NCI-H1694 treated with DMSO at 0.1 percent for 48 hours (cell line): Measurements from ENCODE around the gene XYLB.
A peak's percentile ranks its signal among the peaks of the same experiment; 100 is the strongest.

Source experiments
- DNase-seq: peaks from one replicate; lab custom pipeline; 2025; lab: John Stamatoyannopoulos, UW

Gene XYLB

DNA sequence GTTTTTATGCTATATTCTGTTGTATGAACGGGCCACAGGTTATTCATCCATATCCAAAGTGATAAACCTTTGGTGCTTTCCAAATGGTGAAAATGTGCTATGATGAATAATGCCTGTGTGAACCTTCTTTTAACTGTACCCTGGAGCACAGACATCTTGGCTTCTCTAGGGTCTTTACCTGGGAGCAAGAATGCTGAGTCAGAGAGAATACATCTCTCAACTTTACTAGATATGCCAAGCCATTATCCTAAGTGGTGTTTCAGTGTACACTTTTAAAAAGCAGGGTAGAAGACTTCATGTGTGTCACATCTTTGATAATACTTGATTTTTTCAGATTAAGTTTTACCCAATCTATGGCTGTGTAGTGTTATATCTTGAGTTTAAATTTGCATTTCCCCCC lies 23.5 kb upstream of the XYLB start:
- DNase-seq, result no peak

DNA sequence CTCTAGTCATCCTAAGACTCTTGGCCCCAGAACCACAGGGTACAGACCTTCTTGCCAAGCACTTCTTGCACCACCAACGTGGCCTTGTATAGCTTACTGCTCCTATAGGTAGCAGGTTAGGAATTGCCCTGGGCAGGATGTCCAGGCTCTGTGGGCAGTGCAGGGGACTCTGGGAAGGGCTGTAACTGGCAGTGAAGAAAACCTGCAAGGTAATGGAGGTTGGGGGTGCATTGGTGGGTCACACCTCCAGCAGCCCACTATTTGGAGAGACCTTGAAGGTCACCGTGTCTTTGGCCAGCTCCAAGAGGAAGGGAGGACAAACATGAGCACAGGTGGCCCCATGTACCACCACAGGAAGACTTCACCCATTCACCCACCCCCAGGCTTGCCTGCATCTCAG lies 21.3 kb upstream of the XYLB start:
- no peak for DNase-seq

DNA sequence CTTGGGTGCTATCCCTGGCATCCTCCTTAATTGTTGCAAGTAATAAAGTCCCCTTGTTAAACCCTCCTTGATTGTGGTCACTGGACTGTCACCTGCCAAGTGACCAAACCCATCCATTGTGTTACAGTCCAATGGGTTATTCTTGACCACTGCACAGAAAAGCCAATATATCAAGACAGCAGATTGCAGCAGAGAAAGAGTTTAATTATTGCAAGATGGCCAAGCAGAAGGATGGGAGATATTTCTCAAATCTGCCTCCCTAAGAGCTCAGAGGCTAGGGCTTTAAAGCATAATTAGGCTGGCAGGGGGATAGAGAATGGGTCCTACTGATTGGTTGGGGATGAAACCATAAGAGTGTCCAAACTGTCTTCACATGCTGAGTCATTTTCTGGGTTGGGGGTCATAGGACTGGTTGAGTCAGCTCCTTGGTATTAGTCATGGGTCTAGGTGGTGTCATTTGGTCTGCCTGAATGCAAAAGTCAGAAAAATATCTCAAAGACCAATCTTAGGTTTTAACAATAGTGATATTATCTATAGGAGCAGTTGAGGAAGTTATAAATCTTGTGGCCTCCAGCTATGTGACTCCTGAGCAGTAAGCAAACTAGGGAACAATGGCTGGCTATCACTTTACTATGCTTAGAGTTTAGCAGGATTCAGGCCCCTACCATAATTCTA lies 19.1 kb upstream of the XYLB start:
- no peak for DNase-seq

DNA sequence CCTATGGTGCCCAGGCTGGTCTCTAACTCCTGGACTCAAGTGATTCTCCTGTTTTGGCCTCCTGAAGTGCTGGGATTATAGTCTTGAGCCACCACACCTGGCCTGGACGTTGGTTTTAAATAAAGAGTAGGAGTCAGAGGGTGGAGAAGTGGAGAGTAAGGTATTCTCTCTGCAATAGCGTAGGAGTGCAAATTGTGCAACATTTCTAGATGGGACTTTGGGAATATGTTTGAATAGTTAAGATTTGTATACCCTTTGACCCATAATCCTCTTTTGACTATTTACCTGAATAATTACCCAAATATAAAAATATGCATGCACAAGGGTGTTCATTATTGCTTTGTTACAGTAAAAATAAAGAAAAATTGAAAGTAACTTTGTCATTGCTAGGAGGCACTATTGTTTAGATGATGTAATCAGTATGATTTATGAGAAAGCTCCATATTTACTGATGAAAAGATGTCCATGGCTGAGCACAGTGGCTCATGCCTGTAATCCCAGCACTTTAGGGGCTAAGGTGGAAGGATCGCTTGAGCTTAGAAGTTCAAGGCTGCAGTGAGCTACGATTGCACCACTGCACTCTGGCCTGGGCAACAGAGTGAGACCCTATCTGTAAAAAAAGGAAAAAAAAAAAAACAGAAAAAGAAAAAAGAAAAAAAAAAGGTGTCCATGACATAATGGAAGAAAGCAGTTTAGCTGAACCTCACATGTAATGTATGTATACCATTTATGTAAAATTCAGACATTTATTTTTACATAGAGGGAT lies 15.1 kb upstream of the XYLB start:
- no peak for DNase-seq

DNA sequence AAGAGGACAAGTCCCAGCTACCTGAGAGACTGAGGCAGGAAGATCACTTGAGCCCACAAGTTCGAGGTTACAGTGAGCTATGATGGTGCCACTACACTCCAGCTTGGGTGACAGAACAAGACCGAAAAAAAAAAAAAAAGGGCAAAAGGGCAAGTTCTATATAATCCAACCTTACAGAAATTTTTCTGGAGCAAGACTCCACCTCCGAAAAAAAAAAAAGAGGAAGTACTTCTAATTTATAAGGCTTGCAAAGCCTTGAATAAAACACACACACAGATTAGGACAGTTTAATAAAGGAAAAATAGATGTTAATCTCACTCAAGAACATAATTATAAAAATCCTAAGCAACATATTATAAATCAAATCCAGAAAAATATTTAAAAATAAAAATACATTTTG lies 14.4 kb upstream of the XYLB start:
- no peak for DNase-seq

DNA sequence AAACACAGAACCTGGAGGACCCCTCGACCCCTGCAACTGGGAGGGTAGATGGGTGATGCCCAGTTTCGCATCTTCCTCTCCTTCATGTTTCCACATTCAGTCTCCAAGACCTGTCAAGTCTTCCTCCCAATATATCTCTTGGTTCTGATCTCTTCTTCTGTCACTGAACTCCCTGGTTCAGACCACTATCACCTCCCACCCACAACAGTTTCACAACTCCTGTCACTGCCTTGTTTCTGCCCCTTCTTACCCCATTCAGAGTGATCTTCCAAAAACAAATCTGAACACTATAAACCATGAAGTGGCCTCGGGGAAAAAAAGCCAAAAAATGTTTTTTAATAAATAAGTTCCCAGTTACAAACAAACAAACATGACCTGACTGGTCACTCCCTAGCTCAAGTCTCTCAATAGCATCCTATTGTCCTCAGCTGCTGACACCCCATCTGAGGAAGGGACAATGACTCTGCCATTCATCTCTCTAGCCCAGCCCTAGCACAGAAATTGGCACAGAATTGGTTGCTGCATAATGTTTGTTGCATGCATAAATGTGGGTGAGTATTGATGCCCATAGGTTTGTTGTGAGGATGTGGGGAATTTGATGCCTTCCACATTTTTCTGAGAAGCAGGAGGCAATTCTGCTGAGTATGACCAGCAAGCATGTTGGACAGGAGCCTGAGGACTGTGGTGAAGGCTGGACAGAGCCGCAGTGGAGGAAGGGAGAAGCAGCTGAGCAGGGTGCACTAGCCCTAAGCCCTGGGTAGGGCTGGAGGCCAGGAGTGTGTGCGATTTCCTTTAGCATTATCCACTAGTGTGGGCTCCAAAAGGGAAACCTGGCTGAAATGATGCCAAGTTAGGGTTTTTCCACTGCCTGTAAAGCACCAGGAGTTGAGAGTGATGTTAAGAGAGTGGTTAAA lies 12.2 kb upstream of the XYLB start:
- no peak for DNase-seq

DNA sequence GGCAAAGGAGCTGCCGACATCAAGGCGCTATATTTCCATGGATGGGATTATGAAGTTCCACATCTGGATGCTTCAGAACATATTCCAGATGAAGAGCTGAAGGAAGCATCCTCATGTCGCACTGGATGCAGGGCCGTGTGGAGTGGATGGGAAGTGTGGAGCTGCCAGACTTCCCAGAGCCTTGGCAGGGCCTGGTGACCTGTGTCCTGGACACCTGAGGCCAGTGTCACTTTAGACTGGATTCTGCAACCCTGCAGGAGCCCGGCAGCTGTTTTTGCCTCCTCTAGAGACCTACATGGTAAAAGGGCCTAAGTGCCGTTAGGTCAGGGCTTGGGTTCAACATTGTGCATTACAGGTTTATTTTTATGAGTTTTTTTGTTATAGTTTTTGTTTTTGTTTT lies 11.3 kb upstream of the XYLB start:
- no peak for DNase-seq

DNA sequence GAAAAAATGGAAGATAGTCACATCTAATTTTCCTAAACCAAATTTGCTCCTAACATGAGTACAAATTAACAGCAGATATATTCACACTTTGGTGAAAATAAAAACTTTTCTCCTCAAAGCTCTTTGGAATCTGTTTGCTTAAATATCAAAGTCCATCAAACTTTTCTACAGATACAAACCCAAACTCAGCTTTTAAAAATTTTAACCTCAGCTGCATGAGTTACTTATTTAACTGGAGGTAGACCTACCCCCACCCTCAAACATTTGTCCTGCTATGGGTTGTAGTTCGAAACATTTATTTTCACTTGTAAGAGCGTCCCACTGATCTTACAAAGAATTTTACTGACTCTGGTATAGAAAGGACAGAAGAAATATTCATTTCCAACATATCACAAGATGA lies 8.9 kb upstream of the XYLB start:
- DNase-seq, result no peak

DNA sequence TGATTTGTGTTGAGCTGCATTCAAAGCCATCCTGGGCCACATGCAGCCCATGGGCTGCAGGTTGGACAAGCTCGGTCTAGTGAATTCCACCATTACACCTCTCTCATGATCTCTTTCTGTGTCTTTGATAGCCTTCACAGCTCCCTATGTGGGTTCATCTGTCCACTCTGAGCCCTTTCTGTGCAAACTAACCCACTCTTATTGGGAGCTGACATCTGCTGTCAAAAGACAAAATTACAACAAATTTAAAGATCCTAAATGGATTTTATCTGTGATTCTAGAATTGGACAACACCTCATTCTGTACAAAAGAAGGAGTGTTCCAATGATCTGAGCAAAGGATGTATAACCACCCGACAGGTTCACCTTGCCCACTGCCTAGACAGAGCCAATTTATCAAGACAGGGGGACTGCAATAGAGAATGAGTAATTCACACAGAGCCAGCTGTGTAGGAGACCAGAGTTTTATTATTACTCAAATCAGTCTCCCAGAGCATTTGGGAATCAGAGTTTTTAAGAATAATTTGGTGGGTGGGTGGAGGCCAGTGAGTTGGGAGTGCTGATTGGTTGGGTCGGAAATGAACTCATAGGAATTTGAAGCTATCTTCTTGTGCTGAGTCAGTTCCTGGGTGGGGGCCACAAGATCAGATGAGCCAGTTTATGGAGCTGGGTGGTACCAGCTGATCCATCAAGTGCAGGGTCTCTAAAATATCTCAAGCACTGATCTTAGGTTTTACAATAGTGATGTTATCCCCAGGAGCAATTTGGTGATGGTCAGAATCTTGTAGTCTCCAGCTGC lies 2.6 kb upstream of the XYLB start:
- peak; percentile 12 for DNase-seq

DNA sequence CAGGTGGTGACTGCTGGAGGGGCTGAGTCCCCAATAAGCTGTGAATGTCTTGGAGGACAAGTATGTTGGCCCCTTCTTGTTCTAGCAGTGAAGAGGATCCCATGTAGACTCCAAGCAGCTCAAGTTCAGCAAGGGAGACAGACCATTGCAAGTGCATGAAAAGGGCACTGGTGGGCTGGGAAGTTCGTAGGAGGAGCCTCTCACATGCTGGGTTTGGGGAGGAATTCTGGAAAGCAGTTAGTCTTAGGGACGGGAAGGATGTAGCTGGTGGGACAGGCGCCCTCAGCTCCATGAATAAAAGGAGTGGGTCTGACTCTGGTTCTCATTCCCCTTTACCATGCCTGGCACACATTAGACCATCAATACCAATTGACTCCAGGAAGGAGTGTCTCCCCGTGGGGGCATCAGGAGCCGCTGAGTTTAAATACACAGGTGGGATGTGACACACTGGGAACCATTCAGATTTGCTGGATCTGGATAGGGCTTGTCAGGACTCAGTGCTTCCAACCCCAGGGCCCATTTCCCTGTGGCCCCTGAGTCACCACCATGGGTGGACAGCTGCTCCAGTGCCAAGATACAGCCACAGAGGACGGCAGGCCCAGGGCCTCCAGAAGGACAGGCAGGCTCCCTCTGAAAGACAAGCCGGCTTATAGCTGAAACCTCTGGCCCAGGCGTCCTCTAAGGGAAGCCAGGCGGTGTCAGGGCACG lies 552 bp upstream of the XYLB start:
- no peak for DNase-seq

DNA sequence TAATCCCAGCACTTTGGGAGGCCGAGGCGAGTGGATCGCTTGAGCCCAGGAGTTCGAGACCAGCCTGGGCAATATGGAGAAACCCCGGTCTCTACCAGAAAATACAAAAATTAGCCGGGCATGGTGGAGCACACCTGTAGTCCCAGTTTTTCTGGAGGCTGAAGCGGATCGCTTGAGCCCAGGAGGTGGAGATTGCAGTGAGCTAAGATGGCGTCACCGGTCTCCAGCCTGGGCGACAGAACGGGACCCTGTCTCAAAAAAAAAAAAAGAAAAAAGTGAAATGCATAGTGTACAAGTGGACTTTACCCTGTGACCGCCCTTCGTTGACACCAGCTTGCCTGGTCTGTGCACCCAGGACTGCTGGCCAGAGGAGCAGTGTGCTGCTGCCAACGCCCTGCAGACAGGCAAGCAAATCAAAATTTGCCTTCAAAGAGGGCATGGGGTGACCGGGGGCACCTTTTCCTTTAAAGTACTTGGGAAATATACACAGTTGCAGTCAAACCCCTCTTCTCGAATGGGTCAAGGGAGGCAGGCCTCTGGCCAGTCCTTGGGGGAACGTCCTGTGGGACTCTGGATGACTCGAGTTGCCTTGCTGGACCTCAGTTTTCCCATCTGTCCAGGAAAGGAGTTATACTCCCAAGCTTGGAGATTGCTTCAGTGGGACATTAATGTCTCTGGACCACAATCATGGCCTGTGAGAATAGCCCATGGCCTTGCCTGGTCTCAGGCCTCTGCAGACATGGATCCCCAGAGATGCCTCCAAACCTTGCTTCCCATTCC lies 1.0 kb downstream of the XYLB start:
- DNase-seq, result no peak

DNA sequence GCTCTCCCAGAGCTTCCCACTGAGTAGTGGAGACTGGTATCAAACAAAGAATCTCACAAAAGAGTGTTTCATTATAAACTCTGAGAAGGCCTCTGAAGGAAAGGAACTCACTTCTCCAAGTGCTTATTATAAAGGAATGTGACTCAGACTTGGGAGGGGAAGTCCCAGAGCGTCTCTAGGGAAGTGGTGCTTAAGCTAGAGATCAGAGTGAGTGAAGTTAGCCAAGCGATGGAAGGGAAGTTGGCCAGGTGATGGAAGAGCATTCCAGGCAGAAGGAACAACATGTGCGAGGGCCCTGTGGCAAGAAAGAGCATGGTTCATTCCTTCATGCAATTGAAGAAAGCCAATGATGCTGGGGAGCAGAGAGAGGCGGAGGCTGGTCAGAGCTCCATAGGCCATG lies 2.3 kb downstream of the XYLB start:
- no peak for DNase-seq

DNA sequence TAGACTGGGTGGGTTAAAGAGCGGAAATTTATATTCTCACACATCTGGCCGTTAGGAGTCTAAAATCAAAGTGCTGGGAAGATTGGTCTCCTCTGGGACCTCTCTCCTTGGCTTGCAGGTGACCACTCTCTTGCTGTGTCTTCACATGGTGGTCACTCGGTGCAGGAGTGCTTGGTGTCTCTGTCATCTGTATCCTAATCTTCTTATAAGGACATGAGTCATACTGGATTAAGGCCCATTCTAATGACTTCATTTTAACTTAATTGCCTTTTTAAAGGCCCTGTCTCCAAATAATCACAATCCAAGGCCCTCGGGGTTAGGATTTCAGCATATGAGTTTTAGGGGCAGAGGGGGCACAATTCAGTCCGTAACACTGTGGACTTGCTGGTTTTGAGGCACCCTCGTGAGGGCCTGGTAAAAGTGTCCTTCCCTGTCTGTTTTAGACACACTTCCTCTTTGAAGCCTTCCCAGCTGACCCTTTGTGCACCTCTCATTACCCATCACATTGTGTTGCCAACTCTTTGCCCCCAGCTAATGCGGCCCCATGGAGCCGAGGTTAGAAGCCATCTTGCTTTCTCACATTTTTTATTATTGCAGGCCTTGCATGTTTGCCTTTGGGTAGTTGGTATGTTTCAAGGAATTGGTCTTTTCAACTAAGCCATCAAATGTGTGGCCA lies 3.2 kb downstream of the XYLB start:
- DNase-seq, result no peak

DNA sequence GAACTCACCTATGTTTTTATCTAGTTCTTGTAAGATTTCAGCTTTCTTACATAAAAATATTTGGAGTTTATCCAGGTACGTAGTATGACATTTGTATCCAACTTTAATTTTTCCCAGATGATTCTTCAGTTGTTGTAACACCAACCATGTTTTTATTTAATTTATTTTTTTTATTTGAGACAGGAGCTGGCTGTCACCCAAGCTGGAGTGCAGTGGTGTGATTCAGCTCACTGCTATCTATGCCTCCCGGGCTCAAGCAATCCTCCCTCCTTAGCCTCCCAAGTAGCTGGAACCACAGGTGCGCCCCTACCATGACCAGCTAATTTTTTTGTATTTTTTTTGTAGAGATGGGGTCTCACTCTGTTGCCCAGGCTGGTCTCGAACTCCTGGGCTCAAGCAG lies 6.6 kb downstream of the XYLB start:
- DNase-seq, result no peak

DNA sequence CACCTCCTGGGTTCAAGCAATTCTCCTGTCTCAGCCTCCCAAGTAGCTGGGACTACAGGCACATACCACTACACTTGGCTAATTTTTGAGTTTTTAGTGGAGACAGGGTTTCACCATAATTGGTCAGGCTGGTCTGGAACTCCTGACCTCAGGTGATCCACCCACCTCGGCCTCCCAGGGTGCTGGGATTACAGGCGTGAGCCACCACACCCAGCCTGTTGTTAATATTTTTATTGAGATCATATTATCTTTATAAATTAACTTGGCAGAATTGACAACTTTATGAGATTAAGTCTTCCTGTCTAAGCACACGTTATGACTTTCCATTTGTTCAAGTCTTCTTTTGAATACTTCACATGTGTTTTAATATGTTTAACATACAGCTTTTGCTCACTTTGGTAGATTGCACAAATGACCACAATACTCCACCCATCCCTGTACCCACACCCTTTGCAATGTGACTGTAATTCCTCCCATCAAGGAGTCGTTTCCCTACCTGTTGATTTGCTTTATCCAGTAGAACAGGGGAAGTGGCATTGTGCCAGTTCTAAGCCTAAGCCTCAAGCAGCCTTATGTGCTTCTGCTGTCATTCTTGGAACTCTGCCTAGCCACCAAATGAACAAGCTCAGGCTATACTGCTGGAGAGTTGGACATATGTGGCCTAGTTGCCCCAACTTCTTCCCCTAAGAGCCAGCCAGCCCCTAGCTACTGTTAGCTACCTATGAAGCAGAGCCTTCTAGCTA lies 8.2 kb downstream of the XYLB start:
- peak; percentile 8 for DNase-seq

DNA sequence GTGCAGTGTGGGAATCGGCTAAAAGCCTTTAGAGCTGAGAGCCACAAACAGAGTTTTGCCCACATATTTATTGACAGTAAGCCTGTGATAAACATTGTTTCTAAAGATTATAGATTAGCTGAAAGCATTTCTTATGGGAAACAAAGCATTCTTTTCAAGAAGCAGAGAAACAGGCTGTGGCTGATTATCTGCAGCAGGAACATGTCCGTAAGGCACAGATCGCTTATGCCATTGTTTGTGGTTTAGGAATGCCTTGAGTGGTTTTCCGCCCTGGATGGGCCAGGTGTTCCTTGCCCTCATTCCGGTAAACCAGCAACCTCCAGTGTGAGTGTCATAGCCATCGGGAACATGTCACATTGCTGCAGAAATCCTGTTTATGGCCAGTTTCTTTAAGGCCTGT lies 12.5 kb downstream of the XYLB start:
- no peak for DNase-seq

DNA sequence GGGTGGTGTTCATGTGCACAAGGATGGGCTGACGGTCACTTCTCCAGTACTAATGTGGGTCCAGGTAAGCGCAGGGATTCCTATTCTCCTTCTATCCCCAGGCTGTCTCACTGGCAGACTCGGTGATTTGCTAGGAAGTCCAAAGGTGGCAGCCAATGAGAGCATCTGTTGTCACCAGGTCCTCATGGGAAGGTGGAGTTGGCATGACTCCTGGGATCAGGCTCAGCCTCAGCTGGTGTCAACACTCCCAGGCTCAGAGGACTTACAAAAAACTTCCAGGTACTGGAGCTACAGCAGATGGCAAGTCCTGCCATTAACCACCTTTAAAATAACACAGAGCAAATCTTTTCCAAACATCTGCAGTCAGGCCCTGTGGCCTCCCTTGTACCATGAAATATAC lies 13.8 kb downstream of the XYLB start:
- DNase-seq, result no peak

DNA sequence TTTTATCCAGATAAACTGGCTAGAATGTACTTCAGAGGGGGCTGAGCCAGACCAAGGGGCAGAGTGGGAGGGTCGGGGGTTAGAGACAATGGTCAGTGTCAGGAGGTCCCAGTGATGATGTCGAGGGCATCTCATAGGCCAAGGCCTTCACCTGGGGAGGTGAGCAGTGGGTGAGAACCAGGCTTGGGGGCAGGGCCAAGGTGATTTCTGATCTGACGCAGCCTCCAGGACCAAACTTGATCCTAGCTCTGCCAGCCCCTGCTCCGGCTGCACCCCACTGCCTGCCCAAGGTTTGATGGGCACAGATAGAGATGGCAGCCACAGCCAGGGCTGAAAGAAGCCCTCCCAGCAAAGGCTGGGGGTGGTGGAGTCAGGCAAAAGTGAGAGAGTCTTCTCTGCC lies 14.9 kb downstream of the XYLB start:
- DNase-seq, result no peak

DNA sequence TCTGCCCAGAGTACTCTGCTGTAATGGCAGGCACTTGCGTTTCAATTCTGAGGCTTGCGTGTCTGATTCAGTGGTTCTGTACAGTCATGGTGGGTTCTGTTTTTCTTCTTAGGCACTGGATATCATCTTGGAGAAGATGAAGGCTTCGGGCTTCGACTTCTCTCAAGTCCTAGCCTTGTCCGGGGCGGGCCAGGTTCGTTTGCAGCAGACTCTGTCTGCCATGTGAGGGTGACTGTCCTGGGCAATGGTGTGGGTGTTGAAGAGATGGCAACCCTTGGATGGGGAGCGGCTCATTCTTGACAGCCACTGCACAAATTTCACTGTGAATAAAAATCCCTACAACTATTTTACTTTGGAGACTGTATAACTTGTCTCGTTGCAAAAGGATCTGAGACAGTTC lies 16.2 kb downstream of the XYLB start:
- no peak for DNase-seq
